GM20000 (cell line): ENCODE results near the gene BCKDHB.
"Not testable (repeated sequence)": the region's sequence is repeated elsewhere in the genome, so short reads cannot be mapped to it uniquely, and the experiment has no call there.

Experiments used
- DNase-seq: peaks from one replicate; pipeline ENCODE4 v3.0.0; 2012; ENCODE audit warnings: low spot score
- CTCF ChIP-seq: IDR thresholded peaks from 2 replicates; pipeline ENCODE4 v1.5.1; 2012; ENCODE audit warnings: mild to moderate bottlenecking, control low read depth; ENCODE audit errors: extremely low read depth, missing control alignments

The BCKDHB gene

GRCh38 chr6:80234401-80234800, 127.9 kb downstream of the BCKDHB start:
- no peak for TF ChIP-seq CTCF
- DNase-seq, result no peak

DNA sequence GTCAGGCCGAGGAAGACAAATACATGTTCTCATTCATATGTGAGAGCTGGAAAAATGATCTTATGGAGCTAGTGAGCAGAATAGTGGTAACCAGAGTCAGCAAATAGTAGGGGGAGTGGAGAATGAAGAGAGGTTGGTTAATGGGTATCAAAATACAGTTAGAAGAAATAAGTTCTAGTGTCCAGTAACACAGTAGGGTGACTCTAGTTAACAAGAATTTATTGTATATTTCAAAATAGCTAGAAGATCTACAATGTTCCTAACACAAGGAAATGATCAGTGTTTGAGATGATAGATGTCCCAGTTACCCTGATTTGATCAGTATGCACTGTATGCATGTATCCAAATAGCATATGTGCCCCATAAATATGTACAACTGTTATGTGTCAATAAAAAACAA, 128.4 kb downstream of the BCKDHB start:
- TF ChIP-seq CTCF, result no peak
- DNase-seq, result no peak

- DNase-seq, result no peak
- no peak for TF ChIP-seq CTCF
These were observed 129.2 kb downstream of the BCKDHB start for GRCh38 chr6:80235647-80236046.

DNA sequence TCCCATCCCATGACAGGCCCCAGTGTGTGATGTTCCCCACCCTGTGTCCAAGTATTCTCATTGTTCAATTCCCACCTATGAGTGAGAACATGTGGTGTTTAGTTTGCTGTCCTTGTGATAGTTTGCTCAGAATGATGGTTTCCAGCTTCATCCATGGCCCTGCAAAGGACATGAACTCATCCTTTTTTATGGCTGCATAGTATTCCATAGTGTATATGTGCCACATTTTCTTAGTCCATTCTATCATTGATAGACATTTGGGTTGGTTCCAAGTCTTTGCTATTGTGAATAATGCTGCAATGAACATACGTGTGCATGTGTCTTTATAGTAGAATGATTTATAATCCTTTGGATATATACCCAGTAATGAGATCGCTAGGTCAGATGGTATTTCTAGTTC, 132.3 kb downstream of the BCKDHB start:
- not testable (repeated sequence) for DNase-seq

GRCh38 chr6:80245043-80245442, 138.6 kb downstream of the BCKDHB start:
- no peak for TF ChIP-seq CTCF
- no peak for DNase-seq

- TF ChIP-seq CTCF, result no peak
- peak; percentile 6 for DNase-seq
These were observed 143.4 kb downstream of the BCKDHB start for GRCh38 chr6:80249897-80250296.

- no peak for DNase-seq
- no peak for TF ChIP-seq CTCF
These were observed 144.0 kb downstream of the BCKDHB start for GRCh38 chr6:80250391-80250997.

GRCh38 chr6:80251321-80251720, 144.8 kb downstream of the BCKDHB start:
- no peak for TF ChIP-seq CTCF
- DNase-seq, result no peak
